ENCODE data around the gene SRGAP2C. TPM values are rescaled to one million over a fixed set of nuclear protein-coding genes. Genes with fewer than 3 reads are reported as not detected.
"Not testable (repeated sequence)": the region's sequence is repeated elsewhere in the genome, so short reads cannot be mapped to it uniquely, and the experiment has no call there.

The SRGAP2C gene
- total and polyA plus RNA-seq, 2 of the 13 experiments (the other 11 are each of a cell fraction or from before 2014, with no cell fraction given) = 6.9 to 8.4 TPM

GRCh38 chr1:121184290-121185127 is at the start of gene SRGAP2C, which contains the start of gene FAM72B (continued):
- TF ChIP-seq DRAP1 (CRISPR knock-in tag; IDR thresholded peaks at IDR 0.05) (peak; percentile 53; the same call in 1 of the 2 replicates), SP1 (CRISPR knock-in tag; IDR thresholded peaks at IDR 0.05) (peak; percentile 10; the same call in 1 of the 2 replicates), NAIF1 (CRISPR knock-in tag; IDR thresholded peaks at IDR 0.05; ENCODE audit: borderline replicate concordance) (peak; percentile 97), GABPB1 (CRISPR knock-in tag; IDR thresholded peaks at IDR 0.05) (0 out of 2 replicates have a peak, but pooled peaks have one; percentile 19), CEBPZ (IDR thresholded peaks at IDR 0.05; ENCODE audit: low read length) (0 out of 2 replicates have a peak, but pooled peaks have one; percentile 34)
- TF ChIP-seq SP1 (IDR thresholded peaks at IDR 0.05) = not testable (repeated sequence)

GRCh38 chr1:121140393-121140792 is 44.4 kb upstream of the SRGAP2C start:
- DNase-seq (ENCODE audit: low spot score); in situ Hi-C loops (cut with HindIII; ENCODE audit: extremely low pct_ligation_motif_present, low pct_unique_long_range_greater_than_20kb); H3K4me2 ChIP-seq (ENCODE audit: low read depth, low read length); BruUV-seq (replicated peaks); H3K27me3 ChIP-seq (ENCODE audit: control insufficient read depth in 1 of 2, insufficient read depth in 2 of 2, low read length in 2 of 2); intact Hi-C loops (cut with micrococcal nuclease; ENCODE audit: unreplicated experiment); H4K20me1 ChIP-seq (ENCODE audit: insufficient read depth, low read length); H3K27ac ChIP-seq (ENCODE audit: extremely low read length, insufficient read depth, low read length); H3K9ac ChIP-seq (ENCODE audit: insufficient read depth, low read depth, low read length); POLR2A ChIA-PET; ATAC-seq; H3K79me2 ChIP-seq (ENCODE audit: insufficient read depth, low read length); H3K4me3 ChIP-seq (replicated peaks in 1 of 3; ENCODE audit: insufficient read depth in 1 of 3, low read depth in 2 of 3, low read length in 3 of 3); H2AFZ ChIP-seq (ENCODE audit: low read length); H3K9me3 ChIP-seq (ENCODE audit: low read length); H3K4me1 ChIP-seq (ENCODE audit: insufficient read depth, low read length); CTCF ChIA-PET (ENCODE audit: low intra/inter-chr PET ratio, low total read pairs); FAIRE-seq; H3K36me3 ChIP-seq (replicated peaks in 1 of 2; ENCODE audit: control insufficient read depth in 1 of 2, insufficient read depth in 2 of 2, low read length in 2 of 2): not testable (repeated sequence)
- WGBS (ENCODE audit: low lambda C conversion rate) = no CpG with 5 or more reads among the region's 6 CpGs

GRCh38 chr1:121148489-121149190 is 36.1 kb upstream of the SRGAP2C start:
- CTCF ChIA-PET (ENCODE audit: low intra/inter-chr PET ratio, low total read pairs); H3K27ac ChIP-seq (ENCODE audit: extremely low read length, insufficient read depth, low read length); H3K9ac ChIP-seq (ENCODE audit: insufficient read depth, low read depth, low read length); BruUV-seq (replicated peaks); H4K20me1 ChIP-seq (ENCODE audit: insufficient read depth, low read length); H3K79me2 ChIP-seq (ENCODE audit: insufficient read depth, low read length); DNase-seq (ENCODE audit: low spot score); H3K9me3 ChIP-seq (ENCODE audit: low read length); H3K4me1 ChIP-seq (ENCODE audit: insufficient read depth, low read length); H3K4me3 ChIP-seq (replicated peaks in 1 of 3; ENCODE audit: insufficient read depth in 1 of 3, low read depth in 2 of 3, low read length in 3 of 3); H3K4me2 ChIP-seq (ENCODE audit: low read depth, low read length); in situ Hi-C loops (cut with HindIII; ENCODE audit: extremely low pct_ligation_motif_present, low pct_unique_long_range_greater_than_20kb); H3K27me3 ChIP-seq (ENCODE audit: control insufficient read depth in 1 of 2, insufficient read depth in 2 of 2, low read length in 2 of 2); POLR2A ChIA-PET; H3K36me3 ChIP-seq (replicated peaks in 1 of 2; ENCODE audit: control insufficient read depth in 1 of 2, insufficient read depth in 2 of 2, low read length in 2 of 2); FAIRE-seq; intact Hi-C loops (cut with micrococcal nuclease; ENCODE audit: unreplicated experiment); H2AFZ ChIP-seq (ENCODE audit: low read length): not testable (repeated sequence)
- peak; percentile 67 for ATAC-seq
- 0% methylated on average over 2 of the region's 9 CpGs for WGBS (ENCODE audit: low lambda C conversion rate)
